Stimulated activated CD4-positive, alpha-beta T cell treated with anti-CD3 and anti-CD28 coated beads, Interleukin-12 subunit alpha, Interleukin-12 subunit beta, amount 100 ng/mL, for 48 hours (primary cell): ENCODE measurements around the gene CUL1.

ENCODE experiments used
- DNase-seq, 3 donors: peaks; one replicate each; pipeline ENCODE4 v3.0.0-alpha.2; 2020; ENCODE audit warnings: low read depth in 2 of 3, low spot score in 1 of 3

CUL1 gene

DNA sequence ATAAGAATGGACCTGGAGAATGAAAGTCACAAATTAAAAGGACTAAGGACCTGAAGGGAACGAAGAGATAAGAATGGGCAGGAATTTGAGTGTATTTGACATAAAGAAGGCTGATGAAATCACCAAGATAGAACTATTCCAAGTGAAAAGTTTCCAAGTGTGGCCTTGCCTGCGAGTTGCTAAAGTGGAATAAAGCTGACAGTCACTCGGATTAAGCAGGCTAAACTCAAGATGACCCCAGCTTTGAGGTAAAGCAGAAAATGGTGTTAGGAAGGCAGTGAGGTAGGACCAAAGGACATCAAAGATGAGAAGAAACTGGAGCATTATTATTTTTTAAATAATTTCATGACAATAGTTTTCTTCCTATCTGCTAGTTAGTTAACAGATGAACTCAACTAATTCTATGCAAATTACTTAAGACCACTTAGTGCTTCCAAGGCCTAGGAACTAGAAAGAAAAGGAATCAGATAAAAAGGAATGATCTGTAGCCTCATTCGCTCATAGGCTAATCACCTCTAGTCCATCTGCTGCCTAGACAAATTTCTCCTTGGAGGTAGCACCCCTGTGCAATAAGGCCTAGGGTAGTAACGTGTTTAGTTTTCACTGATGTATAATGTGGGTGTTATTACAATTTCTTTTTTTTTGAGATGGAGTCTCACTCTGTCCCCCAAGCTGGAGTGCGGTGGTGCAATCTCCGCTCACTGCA lies 150.8 kb downstream of the CUL1 start:
- no peak for DNase-seq

DNA sequence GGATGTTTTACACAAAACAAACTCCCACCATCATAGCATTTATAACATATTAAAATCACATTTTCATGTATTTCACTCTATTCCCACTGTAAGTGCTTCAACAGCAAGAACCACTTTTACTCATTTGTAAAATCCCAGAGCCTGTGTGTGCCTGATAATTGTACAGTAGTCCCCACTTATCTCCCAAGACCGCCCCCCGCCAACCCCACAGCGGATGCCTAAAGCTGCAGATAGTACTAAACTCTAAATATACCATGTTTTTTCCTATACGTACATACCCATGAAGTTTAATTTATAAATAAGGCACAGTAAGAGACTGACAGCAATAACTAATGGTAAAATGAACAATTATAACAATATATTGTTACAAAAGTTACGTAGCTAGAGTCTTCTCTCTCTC lies 151.9 kb downstream of the CUL1 start:
- no peak for DNase-seq
